HCT116 (cell line): Measurements from ENCODE around the gene CNPY4. TPM values are rescaled to one million over a fixed set of nuclear protein-coding genes. Genes with fewer than 3 reads are reported as not detected.

ENCODE experiments used
- ATAC-seq: fragments of 200-7000 bp; cut with Tn5 transposase; 2 replicates; pipeline ENCODE4 v1.9.1; 2020; ENCODE audit warnings: mild to moderate bottlenecking, moderate library complexity
- BruUV-seq: library from RNA; stranded (reverse); fragments of 400-500 nt; replicated peaks from 2 replicates; lab custom pipeline; 2021; lab: Mats Ljungman, UMichigan
- CTCF ChIA-PET: fragments of 300-600 bp; sonication (Branson Sonifier 250); formaldehyde crosslinking; loops from one replicate; lab custom pipeline; 2021; ENCODE audit warnings: antibody characterized with exemption; lab: Charles Lee
- POLR2A ChIA-PET: fragments of 300-600, 350-600 bp; sonication (Branson Sonifier 250); formaldehyde crosslinking; loops from one replicate; lab custom pipeline; 2021; ENCODE audit warnings: antibody characterized with exemption; lab: Charles Lee
- RAD21 ChIA-PET, 2 experiments: fragments of 300-600 bp; sonication (Branson Sonifier 250); formaldehyde crosslinking; loops; one replicate each; lab custom pipeline; 2023; ENCODE audit warnings: low total read pairs in 2 of 2; ENCODE audit not compliant: uncharacterized antibody in 2 of 2, unreplicated experiment in 2 of 2, low non-redundant PET in 1 of 2; lab: Charles Lee
- DNase-seq: peaks from one replicate; pipeline ENCODE4 v3.0.0-alpha.2; 2010; ENCODE audit warnings: low read depth, low spot score
- H2AFZ ChIP-seq: fragments of 200-600 bp; shearing (Covaris generic), sonication (generic); 2 replicates; pipeline ENCODE4 v1.6.1; 2017; ENCODE audit warnings: low read depth, mixed run types, mixed read lengths, antibody characterized with exemption, low read length; ENCODE audit not compliant: poor library complexity, severe bottlenecking
- H3K27ac ChIP-seq: 2 replicates; pipeline ENCODE4 v1.5.1; 2012; ENCODE audit warnings: low read depth, low read length
- H3K27me3 ChIP-seq: fragments of 200-600 bp; sonication (generic); 2 replicates; pipeline ENCODE4 v1.6.1; 2016; ENCODE audit warnings: mixed run types, low read length, mixed read lengths; ENCODE audit not compliant: insufficient read depth
- H3K36me3 ChIP-seq, 2 experiments: fragments of 200-500 bp in 1 of 2; fragments of 200-600 bp in 1 of 2; sonication (Bioruptor generic) in 1 of 2; sonication (generic) in 1 of 2; 2 replicates each; pipeline versions ENCODE4 v1.5.1 to v1.6.1; 2014 to 2016; ENCODE audit warnings: low read length in 2 of 2, inconsistent platforms in 1 of 2, mixed read lengths in 1 of 2, mixed run types in 1 of 2; ENCODE audit not compliant: insufficient read depth in 2 of 2, control insufficient read depth in 1 of 2
- H3K4me1 ChIP-seq, 2 experiments: fragments of 200-600 bp in 1 of 2; sonication (generic) in 1 of 2; 2 replicates each; pipeline versions ENCODE4 v1.5.1 to v1.6.1; 2012 to 2017; ENCODE audit warnings: low read length in 2 of 2, inconsistent platforms in 1 of 2, mild to moderate bottlenecking in 1 of 2, mixed read lengths in 1 of 2, mixed run types in 1 of 2, moderate library complexity in 1 of 2; ENCODE audit not compliant: insufficient read depth in 2 of 2, control insufficient read depth in 1 of 2
- H3K4me2 ChIP-seq: fragments of 200-600 bp; sonication (generic); 2 replicates; pipeline ENCODE4 v1.6.1; 2017; ENCODE audit warnings: mixed run types, low read length, mixed read lengths
- H3K4me3 ChIP-seq, 2 experiments: fragments of 200-600 bp in 1 of 2; sonication (generic) in 1 of 2; replicated peaks in 1 of 2; 2 replicates each; pipeline ENCODE4 v1.5.1; 2011 to 2016; ENCODE audit warnings: low read length in 2 of 2, control low read depth in 1 of 2, low read depth in 1 of 2, mild to moderate bottlenecking in 1 of 2, mixed read lengths in 1 of 2, mixed run types in 1 of 2
- H3K79me2 ChIP-seq: fragments of 200-600 bp; sonication (generic); 2 replicates; pipeline ENCODE4 v1.6.1; 2017; ENCODE audit warnings: mild to moderate bottlenecking, mixed run types, low read length, moderate library complexity, mixed read lengths; ENCODE audit not compliant: insufficient read depth
- H3K9ac ChIP-seq: fragments of 200-600 bp; sonication (generic); 2 replicates; pipeline ENCODE4 v1.6.1; 2016; ENCODE audit warnings: low read length, mixed read lengths
- H3K9me2 ChIP-seq: fragments of 200-600 bp; sonication (generic), shearing (Covaris generic); 2 replicates; pipeline ENCODE4 v1.6.1; 2017; ENCODE audit warnings: mixed run types, mild to moderate bottlenecking, moderate library complexity; ENCODE audit not compliant: insufficient read depth
- H3K9me3 ChIP-seq, 2 experiments: fragments of 200-500 bp in 1 of 2; fragments of 200-600 bp in 1 of 2; sonication (Bioruptor generic) in 1 of 2; sonication (generic) in 1 of 2; 2 replicates each; pipeline ENCODE4 v1.6.1; 2014 to 2017; ENCODE audit warnings: low read length in 2 of 2, mixed read lengths in 2 of 2, inconsistent platforms in 1 of 2, low read depth in 1 of 2, mild to moderate bottlenecking in 1 of 2, mixed run types in 1 of 2, moderate library complexity in 1 of 2; ENCODE audit not compliant: control insufficient read depth in 1 of 2, insufficient read depth in 1 of 2
- H4K20me1 ChIP-seq: fragments of 200-600 bp; sonication (generic), shearing (Covaris generic); 2 replicates; pipeline ENCODE4 v1.6.1; 2017; ENCODE audit warnings: mixed run types, mild to moderate bottlenecking, moderate library complexity; ENCODE audit not compliant: insufficient read depth
- ATF3 ChIP-seq: IDR thresholded peaks from 2 replicates; pipeline ENCODE4 v1.6.1; 2012
- CBX3 ChIP-seq: IDR thresholded peaks from 2 replicates; pipeline ENCODE4 v1.6.1; 2012; ENCODE audit warnings: low read depth
- CTCF ChIP-seq, 3 experiments: fragments of 200-600 bp in 1 of 3; sonication (generic) in 1 of 3; IDR thresholded peaks in 2 of 3; conservative IDR thresholded peaks in 1 of 3; 2 replicates each; pipeline ENCODE4 v1.5.1; 2012 to 2017; ENCODE audit warnings: low read depth in 2 of 3, low read length in 2 of 3, antibody characterized with exemption in 1 of 3, borderline replicate concordance in 1 of 3, control low read depth in 1 of 3, mild to moderate bottlenecking in 1 of 3, mixed read lengths in 1 of 3, mixed run types in 1 of 3, moderate library complexity in 1 of 3; ENCODE audit not compliant: insufficient read depth in 1 of 3
- ELF1 ChIP-seq: IDR thresholded peaks from 2 replicates; pipeline ENCODE4 v1.6.1; 2012; ENCODE audit warnings: low read depth, borderline replicate concordance
- FOSL1 ChIP-seq: IDR thresholded peaks from 2 replicates; pipeline ENCODE4 v1.6.1; 2012; ENCODE audit warnings: low read depth
- JUND ChIP-seq: IDR thresholded peaks from 2 replicates; pipeline ENCODE4 v1.6.1; 2012
- MAX ChIP-seq: IDR thresholded peaks from 2 replicates; pipeline ENCODE4 v1.6.1; 2012
- POLR2A ChIP-seq: IDR thresholded peaks from 2 replicates; pipeline ENCODE4 v1.7.0; 2011; ENCODE audit warnings: borderline replicate concordance; ENCODE audit not compliant: insufficient read depth, insufficient read length; ENCODE audit errors: extremely low read depth
- POLR2AphosphoS5 ChIP-seq: IDR thresholded peaks from 2 replicates; pipeline ENCODE4 v1.6.1; 2011; ENCODE audit warnings: mild to moderate bottlenecking, low read depth, low read length, moderate library complexity
- RAD21 ChIP-seq: IDR thresholded peaks from 2 replicates; pipeline ENCODE4 v1.6.1; 2012; ENCODE audit warnings: low read depth, mild to moderate bottlenecking
- REST ChIP-seq: IDR thresholded peaks from 2 replicates; pipeline ENCODE4 v1.6.1; 2012; ENCODE audit warnings: low read depth
- SIN3A ChIP-seq: IDR thresholded peaks from 2 replicates; pipeline ENCODE4 v1.6.1; 2012; ENCODE audit warnings: low read depth
- TCF7L2 ChIP-seq: IDR thresholded peaks from 2 replicates; pipeline ENCODE4 v1.7.0; 2011; ENCODE audit warnings: borderline replicate concordance, inconsistent platforms; ENCODE audit not compliant: insufficient read depth, insufficient read length; ENCODE audit errors: extremely low read depth
- YY1 ChIP-seq: IDR thresholded peaks from 2 replicates; pipeline ENCODE4 v1.6.1; 2011; ENCODE audit warnings: low read length, low read depth, moderate library complexity, mild to moderate bottlenecking; ENCODE audit not compliant: insufficient replicate concordance; ENCODE audit errors: extremely low read depth
- ZNF274 ChIP-seq: fragments of 200-500 bp; sonication (Bioruptor generic); IDR thresholded peaks from 2 replicates; pipeline ENCODE4 v1.6.1; 2014; ENCODE audit warnings: mild to moderate bottlenecking, low read depth, low read length, inconsistent platforms
- intact Hi-C: fragments of 100-400 bp; cut with micrococcal nuclease; formaldehyde crosslinking; loops from 2 replicates; pipeline ENCODE4 v1.10.0; 2022
- total RNA-seq: library from RNA; stranded (reverse); gene quantifications from one replicate; pipeline ENCODE4 v1.2.1, GENCODE V29; 2021; ENCODE audit not compliant: unreplicated experiment

The CNPY4 gene
- total RNA-seq, 1 experiment from 2014 or later: 2.6 TPM

- Histone ChIP-seq H3K9me2 (no peaks in the 10 kb centered on the region), H4K20me1 (no peaks in the 10 kb centered on the region), H3K9ac (peak overlapping the region; percentile 87; the same call in 1 of the 2 replicates), H3K9me3 (no peaks in the 10 kb centered on the region), H3K4me3 (peak overlapping the region; percentile 90 to 99), H3K4me2 (peak overlapping the region; percentile 91), H3K27me3 (no peaks in the 10 kb centered on the region), H3K36me3 (no peaks in the 10 kb centered on the region), H3K4me1 (peaks cover 17 to 33% of the 10 kb centered on the region in 2 experiments), H2AFZ (no peak overlapping the region), H3K79me2 (peaks cover 11% of the 10 kb centered on the region), H3K27ac (peak overlapping the region; percentile 50)
- no TSS peak for BruUV-seq
- TF ChIP-seq CBX3 (no peak), POLR2AphosphoS5 (no peak), ELF1 (no peak), ZNF274 (no peak), FOSL1 (no peak), JUND (no peak), YY1 (no peak), CTCF (IDR thresholded peaks at IDR 0.05 in 2 of 3, conservative IDR thresholded peaks at IDR 0.05 in 1 of 3; ENCODE audit: borderline replicate concordance in 1 of 3, insufficient read depth in 1 of 3, low read depth in 2 of 3, low read length in 2 of 3) (no peak), ATF3 (no peak), POLR2A (no peak), RAD21 (no peak), TCF7L2 (no peak), REST (no peak), MAX (no peak), SIN3A (no peak)
- ATAC-seq: no peak
- RAD21 ChIA-PET: no interaction called here
- CTCF ChIA-PET: interaction anchor here (0.7 to 1.3 kb wide), 2 partner anchors 9 to 10 kb away, joined by 3 to 4 read pairs; no protein-coding TSS in a partner anchor
- no peak for DNase-seq
- POLR2A ChIA-PET: no interaction called here
- intact Hi-C loops: no loop called here
These were observed 1.3 kb downstream of the CNPY4 start for GRCh38 chr7:100120733-100121036.
